Hematopoietic multipotent progenitor cell (in vitro differentiated cells): ENCODE measurements around the gene BCKDHB. TPM values are rescaled to one million over a fixed set of nuclear protein-coding genes. Genes with fewer than 3 reads are reported as not detected.

Experiments
- DNase-seq, 3 donors: peaks; one replicate each; pipeline ENCODE4 v3.0.0-alpha.2; 2011 to 2015; ENCODE audit warnings: low read depth in 2 of 3, low spot score in 2 of 3
- total RNA-seq: library from RNA; depleted of rRNA; stranded (reverse); fragments of >200 nt; gene quantifications from one replicate; pipeline ENCODE4 v1.2.3, GENCODE V29; 2012

The BCKDHB gene
- total RNA-seq, 1 donor: 10.2 TPM

DNA sequence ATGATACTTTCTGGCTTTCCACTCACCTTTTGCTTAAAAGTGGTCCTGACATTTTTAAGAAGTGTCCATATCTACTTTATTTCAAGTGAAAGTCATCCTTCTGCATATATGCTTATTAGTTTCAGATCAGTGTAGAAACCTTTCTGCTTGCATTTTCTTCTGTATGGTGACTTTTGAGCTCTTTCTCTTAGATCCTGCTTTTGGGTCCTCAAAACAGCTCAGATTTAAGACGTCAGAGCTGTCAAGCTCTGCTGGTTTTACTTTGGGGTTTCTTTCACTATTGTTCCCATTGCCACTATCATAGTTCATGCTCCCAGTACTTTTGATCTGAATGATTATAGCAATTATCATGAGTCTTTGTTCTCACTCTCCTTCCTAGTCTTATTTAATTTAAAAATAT, 41.7 kb downstream of the BCKDHB start:
- no peak for DNase-seq

DNA sequence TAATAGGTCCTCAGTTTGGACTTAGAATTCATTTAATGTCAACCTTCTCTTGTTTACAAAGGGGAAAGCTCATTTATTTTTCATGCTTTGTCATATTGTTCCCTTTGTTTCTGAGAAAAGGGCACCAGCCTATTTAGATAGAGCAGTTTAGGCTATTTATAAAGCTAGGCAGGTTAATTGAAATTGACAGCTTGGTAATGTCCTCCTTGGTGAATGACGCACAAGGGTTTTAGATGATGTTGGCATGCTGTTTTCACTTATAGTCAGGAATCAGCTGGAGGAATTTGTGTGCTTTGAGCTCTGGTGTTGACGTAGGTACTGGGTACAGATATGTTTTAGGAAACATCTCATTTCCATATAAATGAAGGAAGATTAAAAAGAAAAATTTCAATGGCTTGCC, 45.2 kb downstream of the BCKDHB start:
- DNase-seq: no peak

- DNase-seq: no peak
These were observed 47.7 kb downstream of the BCKDHB start for GRCh38 chr6:80154160-80154559.

GRCh38 chr6:80156221-80156620, 49.8 kb downstream of the BCKDHB start:
- no peak for DNase-seq

- no peak for DNase-seq
These were observed 52.1 kb downstream of the BCKDHB start for GRCh38 chr6:80158478-80158989.

DNA sequence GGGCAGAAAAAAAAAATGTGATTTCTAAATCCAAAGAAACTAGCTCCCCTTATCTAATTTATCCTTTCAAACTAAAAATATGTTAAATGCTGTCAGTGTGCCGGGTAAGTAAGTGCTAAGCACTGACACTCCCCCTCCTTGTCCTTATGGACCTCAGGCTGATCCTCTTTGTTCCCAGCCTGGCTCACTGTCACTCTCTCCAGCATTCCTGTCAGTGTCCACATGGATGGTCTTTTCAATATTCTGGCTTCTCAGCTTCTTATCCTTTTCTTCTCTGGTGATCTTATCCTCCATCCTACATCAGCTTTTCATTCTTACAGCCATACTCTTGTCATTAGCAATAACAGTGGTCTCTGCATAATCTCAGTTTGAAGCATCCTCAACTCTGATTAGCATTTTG, 55.0 kb downstream of the BCKDHB start:
- no peak for DNase-seq

- DNase-seq: peak in 2 of 3 donors; percentile 33 to 52
These were observed 57.3 kb downstream of the BCKDHB start for GRCh38 chr6:80163754-80164187.

DNA sequence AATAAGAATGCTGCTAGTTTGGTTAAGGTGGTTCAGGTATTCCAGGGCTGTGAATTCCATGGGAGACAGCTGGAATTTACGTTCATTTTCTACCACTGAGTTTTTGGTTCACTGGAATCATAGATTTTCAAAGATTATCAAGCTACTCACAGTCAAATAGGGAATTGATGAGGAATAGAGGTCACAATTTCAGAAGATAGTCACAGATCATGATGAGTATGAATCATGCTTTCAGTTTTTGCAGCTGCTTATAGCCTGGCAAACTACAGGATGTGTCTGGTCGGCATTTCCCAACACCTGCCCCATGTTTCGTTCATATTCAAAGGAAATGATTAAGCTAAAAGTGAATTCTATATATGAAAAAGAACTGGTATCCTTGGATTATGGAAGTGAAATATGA, 58.7 kb downstream of the BCKDHB start:
- DNase-seq: peak in 2 of 3 donors; percentile 46 to 64

DNA sequence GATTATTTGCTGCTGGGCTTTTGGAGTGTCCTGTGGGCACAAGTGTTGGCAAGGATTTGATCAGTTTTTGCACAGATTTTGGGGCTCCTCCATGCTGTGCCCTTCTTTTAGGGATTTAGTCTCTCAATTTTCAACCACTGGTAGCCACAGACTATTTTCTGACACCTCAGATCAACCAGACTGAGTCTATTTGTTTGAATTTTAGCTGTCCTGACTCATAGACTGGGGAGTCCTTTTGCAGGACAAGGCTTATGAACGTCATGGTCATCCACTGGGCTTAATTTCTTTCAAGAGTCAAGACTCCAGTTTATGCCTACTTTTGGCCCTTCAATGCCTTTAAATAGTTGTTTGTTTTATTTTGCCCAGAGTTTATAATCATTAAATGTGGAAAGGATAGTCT, 59.3 kb downstream of the BCKDHB start:
- no peak for DNase-seq

DNA sequence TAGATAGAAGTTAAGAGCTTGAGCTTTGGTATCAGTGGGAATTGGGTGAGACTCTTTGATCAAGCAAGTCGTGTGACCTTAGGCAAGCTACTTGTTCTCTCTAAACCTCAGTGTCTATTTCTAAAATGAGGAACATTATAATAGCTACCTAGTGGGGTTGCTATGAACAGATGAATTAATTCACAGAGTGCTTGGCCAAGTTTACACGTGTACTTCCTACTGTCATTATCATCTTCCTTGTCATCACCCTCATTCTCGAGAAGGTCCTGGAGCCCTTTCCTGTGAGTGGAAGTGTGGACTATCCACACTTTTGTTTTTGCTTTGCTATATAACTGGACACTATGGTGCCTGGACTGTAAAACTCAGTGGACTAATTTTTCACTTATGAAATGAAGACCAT, 64.0 kb downstream of the BCKDHB start:
- DNase-seq: no peak

DNA sequence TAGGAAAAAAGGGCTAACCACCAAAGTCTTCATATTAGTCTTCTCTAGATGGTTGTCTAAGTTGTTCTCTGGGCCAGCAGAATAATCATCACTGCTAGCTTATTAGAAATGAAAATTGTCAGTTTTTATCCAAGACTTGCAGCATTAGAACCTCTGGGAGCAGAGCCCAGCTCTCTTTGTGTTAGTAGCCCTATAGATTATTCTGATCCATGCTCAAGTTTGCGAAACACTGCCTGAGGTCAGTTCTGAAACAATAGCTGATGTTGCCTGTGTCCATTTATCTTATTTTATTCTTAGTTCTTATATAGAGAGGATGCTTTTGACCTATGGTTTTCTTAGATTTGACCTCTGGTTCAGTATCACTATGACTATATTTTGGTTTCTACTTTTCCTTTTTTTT, 66.9 kb downstream of the BCKDHB start:
- DNase-seq: no peak

- no peak for DNase-seq
These were observed 68.6 kb downstream of the BCKDHB start for GRCh38 chr6:80174900-80175572.

GRCh38 chr6:80179695-80180094, 73.2 kb downstream of the BCKDHB start:
- no peak for DNase-seq

DNA sequence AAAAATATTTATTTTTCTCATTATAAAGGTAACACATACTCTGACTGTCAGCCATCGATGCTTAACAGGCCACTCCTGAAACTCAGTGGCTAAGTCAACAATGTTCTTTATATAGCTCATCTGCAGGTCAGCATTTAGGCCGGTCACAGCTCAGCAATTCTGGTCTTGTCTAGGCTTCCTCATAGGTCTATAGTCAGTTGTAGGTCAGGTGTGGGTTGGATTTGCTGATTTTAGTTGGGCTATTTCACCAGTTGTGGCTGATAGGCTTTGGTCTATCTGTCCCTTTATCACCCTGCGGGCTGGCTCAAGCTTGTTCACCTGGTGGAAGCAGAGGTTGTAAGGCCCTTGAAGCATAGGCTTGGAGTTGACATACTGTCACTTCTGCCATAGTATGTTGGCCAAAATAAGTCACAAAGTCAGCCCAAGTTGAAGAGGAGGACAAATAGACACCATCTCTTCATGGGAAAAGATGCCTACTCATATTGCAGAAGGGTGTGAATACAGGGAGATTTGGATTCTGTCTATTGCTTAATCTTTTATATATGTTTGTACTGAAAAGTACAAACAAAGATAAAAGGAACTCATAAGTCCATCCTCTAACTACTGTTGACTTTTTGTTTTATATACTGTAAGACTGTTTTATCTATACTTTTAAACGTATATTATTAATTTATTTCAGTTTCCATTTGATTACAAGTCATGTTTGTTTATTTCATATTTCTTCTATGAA, 75.0 kb downstream of the BCKDHB start:
- no peak for DNase-seq

DNA sequence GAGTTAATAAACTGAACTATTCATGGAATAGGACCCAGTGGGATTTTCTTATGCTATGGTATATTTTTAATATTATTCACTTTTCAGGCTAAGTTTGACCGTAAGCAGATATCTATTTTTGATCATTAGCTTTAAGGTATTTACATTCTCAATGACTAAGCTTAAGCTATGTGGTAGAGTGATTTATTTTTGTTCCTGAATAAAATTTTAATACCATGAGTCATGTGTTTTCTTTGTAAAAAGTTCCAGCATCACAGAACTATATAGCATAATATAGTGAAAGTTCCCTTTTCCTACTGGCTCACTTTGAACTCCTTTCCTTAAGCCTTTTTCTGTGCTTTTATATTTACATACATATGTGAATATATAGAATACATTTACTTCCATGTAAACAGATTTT, 75.8 kb downstream of the BCKDHB start:
- DNase-seq: no peak

DNA sequence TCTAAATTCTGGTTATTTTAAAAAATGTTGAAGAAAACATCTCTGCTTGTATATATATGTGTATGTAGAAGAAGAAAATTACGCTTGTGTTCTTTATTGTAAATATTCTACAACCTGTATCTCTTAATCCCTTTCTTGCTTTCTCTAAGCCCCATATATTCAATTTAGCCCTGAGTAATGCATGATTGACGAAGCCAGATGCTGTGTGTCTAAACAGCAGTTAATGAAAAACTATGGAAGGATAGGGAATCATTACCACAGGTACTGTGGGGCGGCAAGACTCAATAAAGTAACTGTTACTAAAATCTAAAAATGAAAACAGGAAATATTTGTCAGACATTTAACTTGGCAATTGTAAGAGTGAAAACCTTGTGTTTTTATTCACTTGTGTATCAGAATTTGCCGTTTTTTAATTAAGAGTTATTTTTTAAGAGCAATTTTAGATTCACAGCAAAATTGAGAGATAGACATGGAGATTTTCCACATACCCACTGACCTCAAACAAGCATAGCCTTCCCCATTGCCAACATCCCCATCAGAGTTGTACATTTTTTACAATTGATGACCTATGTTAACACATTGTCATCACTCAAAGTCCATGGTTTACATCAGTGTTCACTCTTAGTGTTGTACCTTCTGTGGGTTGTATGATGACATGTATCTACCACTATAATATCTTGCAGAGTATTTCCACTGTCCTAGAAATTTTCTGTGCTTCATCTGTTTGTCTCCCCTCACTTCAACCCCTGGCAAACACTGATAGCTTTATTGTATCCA, 76.7 kb downstream of the BCKDHB start:
- DNase-seq: no peak

- no peak for DNase-seq
These were observed 79.0 kb downstream of the BCKDHB start for GRCh38 chr6:80185492-80185891.

DNA sequence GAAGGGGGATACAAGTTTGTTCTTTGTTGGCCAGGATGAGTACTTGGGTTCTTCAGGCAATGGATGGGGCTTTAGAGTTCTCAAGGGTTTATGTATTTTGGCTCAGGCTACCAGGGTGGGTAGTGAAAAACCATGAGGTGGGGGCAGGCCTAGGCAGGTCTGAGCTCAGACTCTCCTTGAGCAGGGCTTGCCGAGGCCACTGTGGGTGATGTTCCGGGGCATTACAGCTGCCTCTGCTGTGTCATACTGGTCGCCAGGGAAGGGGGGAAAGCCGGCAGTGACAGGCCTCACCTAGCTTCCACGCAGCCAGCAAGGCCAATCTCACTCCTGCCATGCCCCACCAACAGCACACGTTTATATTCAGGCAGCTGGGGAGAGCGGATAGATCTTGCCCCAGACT, 79.6 kb downstream of the BCKDHB start:
- DNase-seq: no peak

DNA sequence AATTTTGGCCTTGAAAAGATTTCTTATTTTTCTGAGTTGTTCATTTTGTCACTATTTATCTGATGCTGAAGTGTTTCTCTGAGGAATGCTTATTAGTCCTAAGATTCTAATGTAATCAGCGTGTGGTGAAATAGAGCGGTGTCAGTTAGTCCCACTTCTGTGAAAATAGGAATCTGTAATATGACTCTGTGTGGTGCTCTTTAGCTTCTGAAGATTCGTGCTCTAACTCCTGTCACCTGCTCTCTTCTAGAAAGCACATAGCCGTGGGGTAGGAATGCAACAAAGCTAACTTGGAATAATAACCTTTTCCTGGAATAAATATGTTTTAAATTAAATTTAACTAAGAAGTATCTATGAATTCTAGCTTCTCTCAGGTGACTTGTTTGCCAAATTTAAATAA, 90.4 kb downstream of the BCKDHB start:
- DNase-seq: no peak

DNA sequence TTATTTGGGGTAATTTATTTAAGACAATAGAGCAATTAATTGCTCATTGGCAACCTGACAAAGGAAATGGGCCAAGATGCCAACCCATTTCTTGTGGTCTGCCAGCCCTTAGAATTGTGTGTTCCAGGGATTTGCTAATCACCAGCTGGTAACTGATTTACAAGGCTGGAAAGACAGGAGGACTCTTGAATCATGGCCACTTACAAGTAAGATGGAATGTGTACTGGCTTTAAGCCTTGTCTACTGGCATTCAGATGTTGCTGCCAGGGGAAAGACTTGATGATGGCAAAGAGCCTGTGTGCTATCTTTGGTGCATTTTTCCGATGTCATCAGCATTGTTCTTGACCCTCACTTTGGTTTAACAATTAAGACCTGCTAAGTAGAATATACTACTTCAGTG, 91.0 kb downstream of the BCKDHB start:
- DNase-seq: no peak

- DNase-seq: no peak
These were observed 91.5 kb downstream of the BCKDHB start for GRCh38 chr6:80197986-80198385.
